Right lung (tissue), 5 donors: ENCODE data around the gene ESR2. TPM values are rescaled to one million over a fixed set of nuclear protein-coding genes. Genes with fewer than 3 reads are reported as not detected.
"Not testable (repeated sequence)": the region's sequence is repeated elsewhere in the genome, so short reads cannot be mapped to it uniquely, and the experiment has no call there.

ENCODE experiments used
- DNase-seq, 2 donors: peaks; one replicate each; pipeline ENCODE4 v3.0.0-alpha.2; 2013
- polyA plus RNA-seq, 5 donors: library from polyadenylated mRNA; unstranded; fragments of 120-200 nt; gene quantifications; one replicate each; pipeline versions ENCODE4 v1.2.1 to v1.2.3, GENCODE V29; 2013; ENCODE audit warnings: inconsistent platforms in 1 of 5, low replicate concordance in 1 of 5; ENCODE audit not compliant: insufficient read length in 5 of 5, insufficient read depth in 1 of 5

Gene ESR2
- polyA plus RNA-seq, 5 donors = 1.2 to 2.4 (median 2.1) TPM

DNA sequence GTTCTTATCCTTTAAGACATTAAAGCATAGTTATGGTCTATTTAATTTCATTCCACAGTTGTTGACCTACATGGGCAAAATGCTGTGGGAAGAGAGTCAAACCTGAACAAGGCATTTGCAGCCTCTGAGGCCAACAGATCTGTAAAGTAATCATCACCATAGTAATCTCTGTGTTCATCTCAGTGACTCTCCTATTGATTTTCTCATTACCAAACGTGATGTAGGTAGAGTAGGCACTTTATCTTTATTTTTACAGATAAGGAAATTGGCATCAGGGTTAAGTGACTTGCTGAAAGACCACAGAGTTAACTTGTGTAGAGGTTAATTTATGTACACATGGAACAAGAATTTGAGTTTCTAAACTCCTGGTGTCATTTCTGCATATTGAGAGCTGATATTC lies 203.0 kb downstream of the ESR2 start:
- DNase-seq = no peak

DNA sequence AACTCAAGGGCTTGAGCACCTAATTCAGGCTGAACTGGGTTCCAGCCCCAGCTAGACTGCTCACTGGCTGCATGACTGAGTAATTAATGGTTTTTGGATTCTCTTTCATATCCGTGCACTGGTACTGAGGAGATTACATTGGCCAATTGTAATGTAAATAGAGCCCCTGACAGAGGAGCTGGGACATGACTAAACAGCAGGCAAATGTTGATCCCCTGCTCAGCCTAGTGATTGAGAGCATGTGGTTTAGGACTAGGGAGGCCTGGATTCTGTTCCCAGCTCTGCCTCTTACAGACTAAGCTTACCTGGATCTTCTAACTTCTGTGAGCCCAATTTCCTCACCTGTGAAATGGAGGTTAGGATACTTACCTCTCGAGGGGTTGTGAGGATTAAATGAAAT lies 204.3 kb downstream of the ESR2 start:
- no peak for DNase-seq

DNA sequence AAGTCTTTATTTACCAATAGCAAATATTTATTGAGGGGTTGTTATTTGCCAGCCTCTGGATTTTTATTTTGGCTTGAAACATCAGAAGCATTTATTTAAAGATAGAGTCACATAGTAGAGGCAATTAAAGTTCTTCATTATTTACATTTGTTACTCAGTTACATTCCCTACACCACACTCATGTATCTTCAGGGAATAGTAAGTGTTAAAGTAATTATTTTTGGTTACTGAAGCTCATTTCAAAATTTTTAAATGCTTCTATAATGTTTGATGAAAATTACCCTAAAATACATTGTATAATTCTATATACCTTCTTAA lies 205.6 kb downstream of the ESR2 start:
- DNase-seq = no peak

DNA sequence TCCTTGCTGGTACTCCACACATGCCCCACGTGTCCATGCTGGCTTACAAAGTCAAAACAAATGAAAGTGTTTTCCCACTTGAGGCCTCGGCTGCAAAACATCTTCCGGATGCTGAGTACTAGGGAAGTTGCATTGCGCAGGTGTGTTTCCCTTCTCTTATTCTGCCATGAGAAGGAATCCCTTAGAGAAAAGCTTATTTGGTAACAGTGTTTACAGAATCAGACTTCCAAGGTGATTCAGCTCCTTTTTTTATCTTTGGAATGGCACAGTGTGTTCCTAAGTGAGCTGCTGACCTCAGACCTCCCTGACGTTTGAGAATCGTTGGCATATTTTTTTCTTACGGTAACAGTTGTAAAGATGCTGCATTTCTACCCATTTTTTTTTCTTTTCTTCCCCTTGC lies 211.3 kb downstream of the ESR2 start:
- DNase-seq = no peak

DNA sequence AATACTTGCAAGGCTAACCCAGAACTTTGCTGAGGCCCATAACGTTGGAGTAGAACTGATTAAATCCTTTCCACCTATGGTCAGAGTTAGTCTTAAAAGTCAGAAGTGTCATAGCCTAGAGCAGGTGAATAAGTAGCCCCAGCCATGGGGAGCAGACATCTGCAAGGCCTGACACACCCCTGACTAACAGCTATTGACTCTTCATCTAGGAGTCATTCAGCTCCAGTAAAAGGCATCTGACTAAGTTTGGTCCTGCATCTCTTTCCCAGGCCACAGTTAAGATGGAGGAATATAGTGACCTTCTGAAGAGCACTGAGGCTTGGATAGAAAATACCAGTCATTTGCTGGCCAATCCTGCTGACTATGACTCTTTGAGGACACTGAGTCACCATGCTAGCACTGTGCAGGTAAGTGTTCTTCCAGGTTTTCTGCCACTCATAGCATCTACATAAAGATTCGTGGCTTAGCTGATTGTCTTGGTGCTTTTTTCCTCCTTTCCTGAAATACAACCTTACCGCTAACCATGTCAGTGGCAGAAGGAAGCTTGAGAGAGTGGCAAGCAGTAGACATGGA lies 212.9 kb downstream of the ESR2 start:
- no peak for DNase-seq

DNA sequence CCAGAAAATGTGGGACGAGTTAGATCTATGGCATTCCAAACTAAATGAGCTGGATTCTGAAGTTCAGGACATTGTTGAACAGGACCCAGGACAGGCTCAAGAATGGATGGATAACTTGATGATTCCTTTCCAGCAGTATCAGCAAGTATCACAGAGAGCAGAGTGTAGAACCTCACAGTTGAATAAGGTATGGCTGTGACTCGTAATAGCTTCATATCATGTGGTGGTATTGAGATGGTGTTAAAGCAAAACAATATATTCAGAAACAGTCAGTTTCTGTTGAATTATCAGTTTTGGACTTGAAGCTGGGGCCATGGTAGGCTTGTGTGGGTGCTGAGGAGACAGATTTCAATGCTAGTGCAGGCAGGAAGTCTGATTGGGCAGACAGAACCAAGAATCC lies 213.7 kb downstream of the ESR2 start:
- no peak for DNase-seq

DNA sequence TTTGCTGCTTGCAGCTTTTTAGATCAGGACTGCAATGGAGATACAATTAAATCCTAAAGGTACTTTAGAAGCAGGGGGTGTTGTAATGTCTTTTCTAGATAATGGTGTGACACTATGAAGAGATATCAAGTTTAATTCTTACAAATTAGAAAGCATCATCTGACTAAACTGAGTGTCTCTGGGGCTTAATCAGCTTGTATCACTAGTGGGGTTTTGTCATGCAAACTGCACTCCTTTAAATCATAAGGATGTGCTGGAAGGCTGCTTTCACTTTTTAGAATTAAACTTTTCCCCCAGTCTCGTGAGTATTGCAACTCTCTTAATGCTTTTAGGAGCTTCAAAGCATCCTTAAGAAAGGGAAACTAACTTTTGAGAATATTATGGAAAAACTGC lies 218.6 kb downstream of the ESR2 start:
- no peak for DNase-seq

DNA sequence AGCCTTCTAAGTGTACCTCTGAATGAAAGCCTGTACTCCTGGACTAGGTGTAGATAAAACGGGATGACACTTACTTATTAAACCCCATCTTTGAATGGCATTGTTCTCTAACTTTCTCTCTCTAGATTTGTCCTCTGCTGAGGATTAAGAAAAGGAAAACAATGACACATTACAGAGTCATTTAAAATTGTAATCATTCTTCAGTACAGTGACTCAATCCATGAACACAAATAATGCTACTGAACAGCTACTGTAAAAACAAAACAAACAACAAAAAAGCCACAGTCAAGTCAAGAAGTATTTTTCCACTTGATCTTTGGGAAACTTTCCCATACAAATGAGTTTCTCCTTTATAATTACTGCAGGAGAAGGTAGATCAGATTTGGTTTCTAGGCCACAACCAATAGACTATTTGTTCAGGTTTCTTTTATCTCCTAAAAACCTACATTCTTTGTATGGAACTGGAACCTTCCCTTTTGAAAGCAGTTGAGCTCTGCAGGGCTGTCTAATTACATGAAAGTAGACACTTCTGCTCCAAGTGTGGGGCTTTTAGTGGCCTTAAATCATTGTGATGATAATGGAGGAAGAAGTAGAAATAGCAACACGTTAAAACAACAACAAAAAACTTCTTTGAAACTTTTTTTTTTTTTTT lies 219.1 kb downstream of the ESR2 start:
- no peak for DNase-seq

DNA sequence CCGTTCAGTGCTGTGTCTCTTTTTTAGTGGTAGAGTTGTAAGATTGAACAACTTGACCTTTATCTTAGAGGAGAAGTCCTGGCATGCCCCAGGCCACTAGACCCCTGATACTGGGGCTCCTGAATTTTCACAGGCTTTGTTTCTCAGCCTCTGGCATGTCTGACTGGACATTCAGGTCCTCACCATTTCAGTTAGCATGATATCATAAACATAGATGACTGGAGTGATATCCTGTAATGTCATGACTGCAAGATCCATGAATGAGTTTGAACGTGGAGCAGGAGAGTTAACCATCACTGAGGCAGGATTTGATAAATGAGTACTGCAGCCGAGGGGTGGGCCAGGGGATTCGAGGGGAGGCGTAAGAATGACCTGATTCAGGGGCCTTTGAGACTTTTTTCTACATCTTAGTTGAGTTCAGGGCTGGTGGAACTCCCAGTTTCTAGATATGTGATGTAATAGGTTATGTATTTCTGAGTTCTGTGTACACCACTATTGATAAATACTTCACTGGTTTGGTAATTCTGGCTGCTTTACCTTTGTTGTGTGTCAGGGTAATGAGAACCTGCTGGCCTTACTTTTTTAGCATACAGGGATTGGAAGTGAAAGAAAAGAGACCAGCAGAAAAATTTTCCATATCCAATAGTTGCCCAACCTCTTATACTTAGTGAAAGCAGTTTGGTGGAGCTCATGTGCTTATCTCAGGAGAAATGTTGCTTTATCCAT lies 224.4 kb downstream of the ESR2 start:
- no peak for DNase-seq

DNA sequence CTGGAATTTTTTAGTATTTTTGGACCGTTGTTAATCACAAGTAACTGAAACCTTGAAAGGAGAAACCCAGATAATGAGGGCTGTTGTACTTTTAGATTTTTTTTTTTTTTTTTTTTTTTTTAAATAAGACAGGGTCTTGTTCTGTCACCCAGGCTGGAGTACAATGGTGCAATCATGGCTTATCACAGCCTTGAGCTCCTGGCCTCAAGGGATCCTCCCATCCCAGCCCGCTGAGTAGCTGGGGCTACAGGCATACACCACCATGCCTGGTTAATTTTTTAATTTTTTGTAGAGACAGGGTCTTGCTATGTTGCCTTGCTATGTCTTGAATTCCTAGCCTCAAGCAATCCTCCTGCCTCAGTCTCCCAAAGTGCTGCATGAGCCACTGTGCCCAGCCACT lies 229.7 kb downstream of the ESR2 start:
- DNase-seq = no peak

DNA sequence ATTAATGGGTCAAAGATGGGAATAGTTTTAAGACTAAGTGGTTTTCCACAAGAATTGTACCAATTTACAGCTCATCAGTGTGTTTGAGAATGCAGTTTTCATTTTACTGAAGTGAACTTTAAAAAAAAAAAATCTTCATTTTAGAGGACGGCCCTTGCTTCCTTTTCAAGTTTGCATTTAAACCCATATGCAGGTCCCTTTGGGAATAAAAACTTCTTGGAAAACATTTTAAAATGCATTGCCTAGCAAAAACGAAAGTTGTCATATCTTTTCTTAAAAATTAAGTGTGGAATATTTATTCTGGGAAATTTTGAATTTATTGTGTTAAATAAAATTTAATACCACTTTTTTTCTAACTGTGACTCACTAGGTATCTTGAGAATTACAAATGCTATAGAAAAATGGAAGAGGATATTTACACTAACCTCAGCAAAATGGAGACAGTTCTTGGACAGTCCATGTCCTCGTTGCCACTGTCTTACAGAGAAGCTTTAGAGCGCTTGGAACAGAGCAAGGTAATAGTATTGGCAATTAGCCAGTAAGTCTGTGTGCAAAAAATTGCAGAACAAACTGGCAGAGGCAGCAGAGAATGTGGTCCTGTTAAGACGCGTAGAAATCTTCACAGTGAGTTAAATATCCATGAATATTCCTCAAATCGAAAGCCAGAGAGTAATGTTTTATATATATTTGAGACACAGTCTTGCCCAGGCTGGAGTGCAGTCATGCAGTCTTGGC lies 231.6 kb downstream of the ESR2 start:
- DNase-seq = no peak

DNA sequence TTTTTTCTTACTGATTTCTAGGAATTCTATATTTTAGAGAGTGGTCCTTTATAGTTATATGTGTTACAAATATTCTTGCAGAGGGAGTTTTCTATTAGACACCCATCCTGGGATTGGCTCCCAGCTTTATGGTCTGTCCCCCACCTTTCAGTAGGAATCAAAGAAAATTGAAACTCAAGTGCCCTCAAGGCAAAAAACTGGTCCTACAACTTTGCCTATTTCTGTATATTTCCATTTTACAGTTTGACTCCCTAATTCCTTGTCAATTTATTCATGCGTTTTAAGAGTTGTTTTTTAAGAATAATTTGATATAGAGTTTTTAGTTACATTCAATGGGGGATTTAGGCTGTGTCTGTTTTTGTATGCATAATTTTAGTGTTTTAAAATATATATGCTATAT lies 232.5 kb downstream of the ESR2 start:
- DNase-seq = no peak

DNA sequence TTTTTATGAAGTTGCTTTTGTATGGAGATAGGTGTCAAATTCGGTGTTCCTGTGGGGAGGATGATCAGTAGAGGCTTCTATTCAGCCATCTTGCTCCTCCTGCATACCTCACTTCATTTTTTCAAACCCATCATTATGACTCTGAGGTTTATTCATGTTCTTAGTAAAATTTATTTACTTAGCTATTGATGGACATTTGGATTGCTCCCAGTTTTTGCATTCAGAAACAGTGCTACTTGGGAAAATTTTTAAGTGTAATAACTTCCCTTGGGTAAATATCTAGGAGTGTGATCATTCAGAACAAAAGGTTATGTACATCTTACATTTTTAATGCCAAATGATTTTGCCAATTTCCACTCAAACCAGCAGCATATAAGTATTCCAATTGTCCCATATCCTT lies 233.1 kb downstream of the ESR2 start:
- DNase-seq = no peak

DNA sequence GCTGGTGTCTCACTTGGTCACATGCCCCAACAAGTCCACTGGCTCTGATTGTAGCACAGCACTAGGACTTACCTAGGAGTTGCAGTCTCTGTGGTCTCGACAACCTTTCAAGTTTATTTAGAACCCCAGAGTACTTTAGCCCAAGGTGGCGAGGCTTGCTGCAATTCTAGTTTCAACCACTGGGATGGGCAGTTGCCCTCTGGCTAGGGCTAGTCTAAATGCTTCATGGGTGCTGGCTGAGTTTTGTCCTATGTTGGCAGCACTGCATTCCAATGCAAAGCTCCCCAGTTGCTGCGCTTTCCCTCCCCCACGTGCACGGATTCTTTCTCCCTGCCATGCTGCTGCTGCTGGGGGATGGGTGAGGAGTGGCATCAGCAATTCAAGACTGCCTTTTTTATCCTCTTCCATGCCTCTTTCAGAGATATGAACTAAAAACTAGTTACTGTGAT lies 233.5 kb downstream of the ESR2 start:
- no peak for DNase-seq

DNA sequence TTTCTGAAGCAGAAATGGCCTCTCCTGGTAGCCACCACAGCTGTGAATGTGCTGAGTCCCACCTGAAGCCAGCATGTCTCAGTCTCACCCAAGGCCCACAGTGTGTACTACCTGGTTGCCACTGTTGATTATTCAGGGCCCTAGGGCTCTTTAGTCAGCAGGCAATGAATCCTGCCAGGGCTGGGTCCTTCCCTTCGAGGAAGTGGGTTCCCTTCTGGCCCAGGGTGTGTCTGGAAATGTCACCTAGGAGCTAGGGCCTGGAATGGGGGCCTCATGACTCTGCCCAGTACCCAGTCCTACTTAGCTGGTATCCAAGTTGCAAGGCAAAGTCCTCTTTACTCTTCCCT lies 234.0 kb downstream of the ESR2 start:
- no peak for DNase-seq

DNA sequence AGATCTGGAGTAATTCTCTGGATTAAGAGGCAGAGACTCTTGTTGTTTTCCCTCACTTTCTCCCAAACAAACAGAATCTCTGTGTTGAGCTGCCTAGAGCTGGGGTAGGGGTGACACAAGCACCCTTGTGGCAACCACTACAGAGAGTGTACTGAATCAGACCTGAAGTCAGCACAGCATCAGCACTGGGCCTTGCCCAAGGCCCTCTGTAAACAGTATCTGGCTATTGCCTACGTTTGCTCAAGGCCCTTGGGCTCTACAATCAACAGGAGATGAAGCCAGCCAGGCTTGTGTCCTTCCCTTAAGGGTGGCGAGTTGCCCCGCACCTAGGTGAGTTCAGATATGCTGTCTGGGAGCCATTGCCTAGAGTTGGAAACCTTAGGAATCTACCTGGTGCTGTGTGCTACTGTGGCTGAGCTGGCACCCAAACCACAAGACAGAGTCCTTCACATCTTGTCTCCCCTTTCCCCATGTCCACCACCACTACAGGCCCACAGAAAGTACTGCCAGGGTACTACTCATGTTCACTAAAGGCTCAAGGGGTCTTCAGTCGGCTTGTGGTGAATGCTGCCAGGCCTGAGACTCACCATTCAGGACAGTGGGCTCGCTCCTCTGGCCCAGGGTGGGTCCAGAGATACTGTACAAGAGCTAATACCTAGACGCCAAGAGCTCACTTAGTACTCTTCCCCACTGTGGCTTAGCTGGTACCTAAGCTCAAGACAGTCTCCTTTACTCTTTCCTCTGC lies 234.5 kb downstream of the ESR2 start:
- no peak for DNase-seq

DNA sequence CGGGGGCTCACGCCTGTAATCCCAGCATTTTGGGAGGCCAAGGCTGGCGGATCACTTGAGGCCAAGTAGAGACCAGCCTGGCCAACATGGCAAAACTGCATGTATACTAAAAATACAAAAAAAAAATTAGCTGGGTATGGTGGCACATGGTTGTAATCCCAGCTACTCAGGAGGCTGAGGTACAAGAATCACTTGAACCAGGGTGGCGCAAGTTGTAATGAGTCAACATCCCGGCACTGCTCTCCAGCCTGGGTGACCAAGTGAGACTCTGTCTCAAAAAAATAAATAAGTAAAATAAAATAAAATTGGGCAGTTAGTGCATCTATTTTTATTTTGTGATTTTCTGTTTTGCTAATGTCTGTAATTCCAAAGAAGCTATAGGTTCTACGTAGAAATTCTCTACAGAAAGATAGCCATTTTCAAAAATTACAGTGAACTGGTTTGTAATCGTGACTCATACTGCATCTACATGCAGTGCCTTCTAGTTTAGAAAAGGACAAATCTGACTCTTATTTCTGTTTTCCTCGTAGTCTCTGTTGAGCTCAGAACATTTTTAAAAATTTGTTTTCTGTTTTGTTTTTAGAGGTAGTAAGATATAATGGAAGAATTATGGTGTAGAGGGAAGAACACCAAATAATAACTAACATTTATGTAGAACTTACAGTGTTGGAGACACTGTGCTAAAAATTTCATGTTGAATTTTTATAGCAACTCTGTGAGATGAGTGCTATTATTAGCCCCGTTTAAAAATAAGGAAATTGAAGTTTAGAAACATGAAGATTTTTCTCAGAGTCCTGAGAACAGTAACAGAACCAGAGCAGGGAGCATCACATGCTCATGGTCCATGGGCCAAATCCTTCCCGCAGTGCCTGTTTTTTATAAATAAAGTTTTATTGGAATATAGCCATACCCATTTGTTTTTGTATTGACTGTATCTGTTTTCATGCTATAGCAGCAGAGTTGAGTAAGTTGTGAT lies 240.2 kb downstream of the ESR2 start:
- DNase-seq = no peak

DNA sequence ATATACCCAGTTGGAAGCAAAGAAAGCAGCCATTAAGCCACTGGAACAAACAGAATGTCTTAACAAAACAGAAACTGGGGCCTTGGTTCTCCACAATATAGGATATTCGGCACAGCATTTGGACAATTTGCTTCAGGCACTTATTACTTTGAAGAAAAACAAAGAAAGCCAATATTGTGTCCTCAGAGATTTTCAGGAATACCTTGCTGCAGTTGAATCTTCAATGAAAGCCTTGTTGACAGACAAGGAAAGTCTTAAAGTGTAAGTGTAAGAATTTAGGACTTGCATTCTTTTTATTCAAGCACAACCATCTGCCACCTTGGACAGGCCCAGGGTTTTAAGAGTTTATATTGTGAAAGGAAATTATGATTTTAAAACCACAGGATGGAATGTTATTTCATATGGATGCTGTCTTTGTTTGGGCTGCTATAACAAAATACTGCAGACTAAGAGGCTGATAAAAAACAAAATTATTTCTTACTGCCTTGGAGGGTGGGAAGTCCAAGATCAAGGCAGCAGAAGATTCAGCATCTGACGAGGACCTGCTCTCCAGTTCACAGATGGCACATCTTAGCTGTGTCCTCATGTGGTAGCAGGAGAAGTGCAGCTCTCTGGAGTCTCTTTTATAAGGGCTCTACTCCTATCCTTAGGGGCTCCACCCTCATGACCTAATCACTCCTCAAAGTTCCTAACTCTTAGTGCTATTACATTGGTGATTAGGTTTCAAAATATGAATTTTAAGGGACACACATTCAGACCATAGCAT lies 244.4 kb downstream of the ESR2 start:
- DNase-seq = no peak

DNA sequence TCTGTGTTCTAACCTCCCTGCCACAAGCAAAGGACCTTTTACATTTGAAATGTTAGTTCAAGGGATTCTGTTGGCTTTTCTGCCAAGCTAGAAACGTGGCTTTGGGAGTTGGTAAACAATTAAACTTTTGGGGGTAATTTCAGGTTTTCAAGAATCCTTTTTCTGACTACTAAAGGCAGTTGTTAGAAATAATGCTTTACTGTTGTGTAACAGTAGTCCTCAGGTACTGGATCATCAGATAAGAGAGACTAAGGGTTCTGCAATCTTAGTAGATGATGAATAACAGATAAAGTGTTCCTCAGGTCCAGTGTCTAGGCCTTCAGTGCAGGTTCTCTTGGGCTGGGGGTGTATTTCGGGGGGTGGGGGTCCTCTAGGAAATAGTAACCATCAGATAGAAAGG lies 249.1 kb downstream of the ESR2 start:
- no peak for DNase-seq

DNA sequence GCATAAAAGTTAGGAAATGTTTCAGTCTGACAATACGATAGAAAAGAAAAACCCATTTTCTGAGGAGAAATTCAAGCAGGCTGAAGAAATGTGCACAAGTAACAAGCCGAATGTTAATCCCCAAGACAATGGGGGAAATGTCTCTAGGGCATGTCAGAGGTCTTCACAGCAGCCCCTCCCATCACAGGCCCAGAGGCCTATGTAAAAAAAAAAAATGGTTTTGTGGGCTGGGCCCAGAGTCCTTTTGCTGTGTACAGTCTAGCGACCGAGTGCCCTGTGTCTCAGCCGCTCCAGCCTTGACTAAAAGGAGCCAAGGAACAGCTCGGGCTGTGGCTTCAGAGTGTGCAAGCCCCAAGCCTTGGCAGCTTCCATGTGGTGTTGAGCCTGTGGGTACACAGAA lies 250.9 kb downstream of the ESR2 start:
- DNase-seq = not testable (repeated sequence)
